GM12892 (cell line): ENCODE data around the gene STN1.

Experiments used
- DNase-seq: peaks from one replicate; pipeline ENCODE4 v3.0.0; 2011; ENCODE audit not compliant: insufficient read length
- FAIRE-seq: peaks from 2 replicates; lab custom pipeline; 2011; peaks lifted over from hg19 to GRCh38; lab: Jason Lieb, UNC
- POLR2A ChIP-seq: IDR thresholded peaks from 2 replicates; pipeline ENCODE4 v1.6.1; 2011; ENCODE audit warnings: low read depth, low read length, control low read depth
- POLR2AphosphoS5 ChIP-seq: IDR thresholded peaks from 2 replicates; pipeline ENCODE4 v1.6.1; 2011; ENCODE audit warnings: low read depth, low read length, control low read depth
- TAF1 ChIP-seq: IDR thresholded peaks from 2 replicates; pipeline ENCODE4 v1.6.1; 2011; ENCODE audit warnings: low read depth, mild to moderate bottlenecking, control low read depth, low read length, borderline replicate concordance

The STN1 gene

GRCh38 chr10:103835096-103836050, 82.6 kb downstream of the STN1 start:
- DNase-seq (no peak), FAIRE-seq (no peak)
- TF ChIP-seq POLR2A: no peak
- TF ChIP-seq TAF1: no peak
- no peak for TF ChIP-seq POLR2AphosphoS5

DNA sequence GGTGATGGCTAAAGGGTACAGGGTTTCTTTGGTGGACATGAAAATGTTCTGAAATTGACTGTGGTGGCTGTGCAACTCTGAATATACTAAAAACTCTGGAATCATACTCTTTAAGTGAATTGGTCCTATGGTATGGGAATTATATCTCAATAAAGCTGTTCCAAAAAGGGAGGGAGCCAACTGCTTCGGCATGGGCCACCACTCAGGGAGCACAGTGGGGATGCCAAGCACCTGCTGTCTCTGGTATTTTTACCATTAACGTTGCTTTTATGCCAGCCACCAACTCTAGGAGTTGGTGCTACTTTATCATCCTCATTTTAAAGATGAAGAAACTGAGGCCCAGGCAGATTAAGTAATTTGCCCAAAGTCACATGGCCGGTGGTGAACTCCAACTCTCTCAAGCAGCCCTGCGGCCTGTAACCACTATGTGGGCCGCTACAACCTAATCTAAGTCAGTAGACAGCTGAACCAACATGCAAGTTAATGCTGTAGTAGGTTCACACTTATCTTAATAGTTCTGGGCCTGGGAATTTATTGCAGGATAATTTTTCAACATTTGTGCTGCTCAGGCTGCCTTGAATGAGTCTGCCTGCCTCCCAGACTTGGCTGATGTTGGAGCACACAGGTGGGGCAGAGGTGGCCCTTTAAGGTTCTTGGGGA, 83.4 kb downstream of the STN1 start:
- FAIRE-seq: no peak
- no peak for DNase-seq
- TF ChIP-seq POLR2A: no peak
- no peak for TF ChIP-seq POLR2AphosphoS5
- no peak for TF ChIP-seq TAF1

- TF ChIP-seq TAF1 (no peak), POLR2AphosphoS5 (no peak), POLR2A (no peak)
- FAIRE-seq (no peak), DNase-seq (no peak)
These were observed 84.1 kb downstream of the STN1 start for GRCh38 chr10:103833731-103834365.

DNA sequence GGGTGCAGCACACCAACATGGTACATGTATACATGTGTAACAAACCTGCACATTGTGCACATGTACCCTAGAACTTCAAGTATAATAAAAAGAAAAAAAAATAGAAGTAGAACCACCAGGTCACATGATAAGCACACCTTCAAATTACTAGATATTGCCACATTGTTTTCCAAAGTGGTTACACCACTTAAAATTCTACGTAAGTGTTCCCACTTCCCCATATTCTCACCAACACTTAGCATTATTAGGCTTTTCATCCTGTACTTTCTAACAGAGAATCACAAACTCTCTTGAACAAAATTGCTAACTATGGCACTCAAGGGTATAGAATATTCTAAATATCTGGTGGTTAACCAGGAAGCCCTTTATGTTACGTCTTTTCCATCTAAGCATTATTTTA, 85.2 kb downstream of the STN1 start:
- DNase-seq (no peak), FAIRE-seq (no peak)
- TF ChIP-seq TAF1 (no peak), POLR2A (no peak), POLR2AphosphoS5 (no peak)
